H1 (cell line): ENCODE measurements around the gene FOXL2NB. TPM values are rescaled to one million over a fixed set of nuclear protein-coding genes. Genes with fewer than 3 reads are reported as not detected.
"Not testable (repeated sequence)": the region's sequence is repeated elsewhere in the genome, so short reads cannot be mapped to it uniquely, and the experiment has no call there.

ENCODE experiments used
- CTCF ChIA-PET: fragments of 300-600 bp; sonication (Branson Sonifier 250); formaldehyde crosslinking; loops from one replicate; lab custom pipeline; 2021; ENCODE audit not compliant: partially characterized antibody; lab: Charles Lee
- POLR2A ChIA-PET: fragments of 300-600 bp; sonication (Branson Sonifier 250); formaldehyde crosslinking; loops from one replicate; lab custom pipeline; 2021; ENCODE audit warnings: inconsistent platforms; ENCODE audit not compliant: partially characterized antibody; lab: Charles Lee
- DNase-seq, 2 experiments: peaks; one replicate each; pipeline versions ENCODE4 v3.0.0 to v3.0.0-alpha.2; 2010 to 2022; ENCODE audit warnings: low spot score in 2 of 2, low read depth in 1 of 2, mixed read lengths in 1 of 2
- FAIRE-seq: peaks from 2 replicates; lab custom pipeline; 2011; peaks lifted over from hg19 to GRCh38; lab: Jason Lieb, UNC
- H2AFZ ChIP-seq: 2 replicates; pipeline ENCODE4 v1.8.1; 2012; ENCODE audit warnings: low read length, inconsistent platforms
- H2AK5ac ChIP-seq: 2 replicates; pipeline ENCODE4 v1.6.1; 2013; ENCODE audit warnings: low read depth, low read length
- H2BK120ac ChIP-seq: replicated peaks from 2 replicates; pipeline ENCODE3; 2013; ENCODE audit warnings: low read depth, low read length, inconsistent platforms
- H2BK12ac ChIP-seq: 2 replicates; pipeline ENCODE4 v1.6.1; 2013; ENCODE audit warnings: low read depth, low read length
- H2BK15ac ChIP-seq: 2 replicates; pipeline ENCODE4 v1.6.1; 2013; ENCODE audit warnings: low read length
- H2BK20ac ChIP-seq: 2 replicates; pipeline ENCODE4 v1.6.1; 2013; ENCODE audit warnings: low read length
- H2BK5ac ChIP-seq: 2 replicates; pipeline ENCODE4 v1.6.1; 2013; ENCODE audit warnings: low read depth, low read length
- H3K14ac ChIP-seq: 2 replicates; pipeline ENCODE4 v1.6.1; 2013; ENCODE audit warnings: inconsistent platforms; ENCODE audit not compliant: insufficient read length
- H3K18ac ChIP-seq: 2 replicates; pipeline ENCODE4 v1.6.1; 2013; ENCODE audit warnings: low read length; ENCODE audit errors: extremely low read depth
- H3K23ac ChIP-seq: 2 replicates; pipeline ENCODE4 v1.6.1; 2013; ENCODE audit warnings: inconsistent platforms; ENCODE audit not compliant: insufficient read length
- H3K23me2 ChIP-seq: 2 replicates; pipeline ENCODE4 v1.6.1; 2013; ENCODE audit warnings: low read depth, low read length
- H3K27ac ChIP-seq: 2 replicates; pipeline ENCODE4 v1.6.1; 2011; ENCODE audit warnings: low read depth, low read length, inconsistent platforms
- H3K27me3 ChIP-seq, 4 experiments: replicated peaks in 1 of 4; 1 replicate in 1 of 4; 2 replicates in 3 of 4; pipeline versions ENCODE4 v1.6.1 to v1.8.1; 2011 to 2013; ENCODE audit warnings: low read length in 3 of 4, mild to moderate bottlenecking in 3 of 4, inconsistent platforms in 2 of 4, mixed read lengths in 2 of 4, moderate library complexity in 1 of 4; ENCODE audit not compliant: control insufficient read depth in 3 of 4, insufficient read depth in 3 of 4; ENCODE audit errors: extremely low read depth in 1 of 4
- H3K36me3 ChIP-seq, 4 experiments: 2 replicates each; pipeline versions ENCODE4 v1.6.1 to v1.8.1; 2011 to 2013; ENCODE audit warnings: mild to moderate bottlenecking in 4 of 4, low read length in 3 of 4, moderate library complexity in 2 of 4, control low read depth in 1 of 4, inconsistent platforms in 1 of 4; ENCODE audit not compliant: insufficient read depth in 4 of 4, control insufficient read depth in 2 of 4
- H3K4ac ChIP-seq: replicated peaks from 2 replicates; pipeline ENCODE3; 2013; ENCODE audit warnings: low read length, low read depth, mixed read lengths, inconsistent platforms; ENCODE audit not compliant: insufficient read length
- H3K4me1 ChIP-seq, 4 experiments: replicated peaks in 1 of 4; 1 replicate in 1 of 4; 2 replicates in 3 of 4; pipeline versions ENCODE4 v1.6.1 to v1.8.1; 2011 to 2013; ENCODE audit warnings: low read length in 3 of 4, inconsistent platforms in 2 of 4, mixed read lengths in 1 of 4; ENCODE audit not compliant: insufficient read depth in 4 of 4, control insufficient read depth in 3 of 4
- H3K4me2 ChIP-seq, 2 experiments: 2 replicates each; pipeline versions ENCODE4 v1.6.1 to v1.8.1; 2011 to 2013; ENCODE audit warnings: low read depth in 2 of 2, low read length in 2 of 2, control low read depth in 1 of 2, inconsistent platforms in 1 of 2, mild to moderate bottlenecking in 1 of 2; ENCODE audit not compliant: insufficient read depth in 1 of 2
- H3K4me3 ChIP-seq, 4 experiments: fragments of 200-600, 300-600 bp in 1 of 4; sonication (generic), shearing (Covaris generic), sonication (Bioruptor Twin) in 1 of 4; 2 replicates each; pipeline versions ENCODE4 v1.5.1 to v1.8.1; 2011 to 2016; ENCODE audit warnings: low read length in 4 of 4, low read depth in 3 of 4, control low read depth in 2 of 4, inconsistent platforms in 2 of 4, mild to moderate bottlenecking in 2 of 4, mixed read lengths in 1 of 4, moderate library complexity in 1 of 4; ENCODE audit not compliant: insufficient read depth in 2 of 4; ENCODE audit errors: extremely low read depth in 1 of 4
- H3K56ac ChIP-seq: replicated peaks from 2 replicates; pipeline ENCODE3; 2013; ENCODE audit warnings: low read depth, mild to moderate bottlenecking, mixed read lengths, low read length, inconsistent platforms; ENCODE audit not compliant: insufficient read length
- H3K79me1 ChIP-seq: 2 replicates; pipeline ENCODE4 v1.6.1; 2013; ENCODE audit warnings: low read depth, low read length, control low read depth
- H3K79me2 ChIP-seq, 2 experiments: 2 replicates each; pipeline versions ENCODE4 v1.6.1 to v1.8.1; 2012 to 2013; ENCODE audit warnings: low read length in 2 of 2, mild to moderate bottlenecking in 2 of 2, inconsistent platforms in 1 of 2; ENCODE audit not compliant: insufficient read depth in 2 of 2, control insufficient read depth in 1 of 2
- H3K9ac ChIP-seq, 4 experiments: replicated peaks in 1 of 4; 1 replicate in 1 of 4; 2 replicates in 3 of 4; pipeline versions ENCODE4 v1.6.1 to v1.8.1; 2011 to 2013; ENCODE audit warnings: low read depth in 3 of 4, low read length in 3 of 4, control low read depth in 2 of 4, mild to moderate bottlenecking in 2 of 4, moderate library complexity in 2 of 4, inconsistent platforms in 1 of 4; ENCODE audit errors: extremely low read depth in 1 of 4
- H3K9me3 ChIP-seq, 2 experiments: 2 replicates each; pipeline versions ENCODE4 v1.6.1 to v1.8.1; 2012 to 2013; ENCODE audit warnings: mild to moderate bottlenecking in 2 of 2, moderate library complexity in 2 of 2, control low read depth in 1 of 2, inconsistent platforms in 1 of 2, low read depth in 1 of 2, low read length in 1 of 2, mixed read lengths in 1 of 2; ENCODE audit not compliant: insufficient read depth in 2 of 2
- H4K20me1 ChIP-seq, 2 experiments: replicated peaks in 1 of 2; 2 replicates each; pipeline versions ENCODE3 to v1.8.1; 2011 to 2013; ENCODE audit warnings: inconsistent platforms in 2 of 2, low read length in 2 of 2, mild to moderate bottlenecking in 1 of 2; ENCODE audit not compliant: insufficient read depth in 2 of 2, control insufficient read depth in 1 of 2
- H4K5ac ChIP-seq: 2 replicates; pipeline ENCODE4 v1.6.1; 2013; ENCODE audit warnings: low read length, low read depth, mixed read lengths, inconsistent platforms; ENCODE audit not compliant: insufficient read length
- H4K8ac ChIP-seq: 2 replicates; pipeline ENCODE4 v1.8.0; 2013; ENCODE audit warnings: mild to moderate bottlenecking, moderate library complexity, low read length, inconsistent platforms; ENCODE audit not compliant: insufficient read depth; ENCODE audit errors: extremely low read depth
- H4K91ac ChIP-seq: replicated peaks from 2 replicates; pipeline ENCODE3; 2013; ENCODE audit warnings: low read length, mixed read lengths, inconsistent platforms; ENCODE audit not compliant: insufficient read length
- CTCF ChIP-seq, 3 experiments: IDR thresholded peaks; 1 replicate in 2 of 3; 2 replicates in 1 of 3; pipeline versions ENCODE4 v1.5.1 to v1.6.1; 2011; ENCODE audit warnings: low read length in 3 of 3, mild to moderate bottlenecking in 3 of 3, inconsistent platforms in 2 of 3, low read depth in 1 of 3, moderate library complexity in 1 of 3; ENCODE audit not compliant: insufficient read depth in 1 of 3; ENCODE audit errors: control extremely low read depth in 1 of 3
- RAD21 ChIP-seq, 2 experiments: IDR thresholded peaks in 1 of 2; conservative IDR thresholded peaks in 1 of 2; 2 replicates each; pipeline ENCODE4 v1.6.1; 2011; ENCODE audit warnings: low read depth in 2 of 2, low read length in 2 of 2, improper control_type of control experiment in 1 of 2, inconsistent platforms in 1 of 2, mild to moderate bottlenecking in 1 of 2, moderate library complexity in 1 of 2
- WGBS, 2 experiments: shearing (Covaris generic) in 1 of 2; methylation state at CpG; one replicate each; pipeline versions ENCODE4 v1.1.6 to v1.1.7; 2013 to 2015; ENCODE audit warnings: low lambda C conversion rate in 2 of 2, mixed read lengths in 2 of 2, inconsistent platforms in 1 of 2, low coverage in 1 of 2, missing lambda C conversion rate in 1 of 2; ENCODE audit not compliant: insufficient replicate concordance in 2 of 2, insufficient coverage in 1 of 2, insufficient read length in 1 of 2; ENCODE audit errors: extremely low coverage in 1 of 2, missing lambda C conversion rate in 1 of 2; 5-methylcytosine and 5-hydroxymethylcytosine counted together
- polyA plus RNA-seq, 7 experiments: library from polyadenylated mRNA; depleted of rRNA in 3 of 7; stranded (reverse) in 5 of 7; unstranded in 2 of 7; fragments of >200 nt in 5 of 7; fragments of 200-250 nt in 2 of 7; gene quantifications; 1 replicate in 5 of 7; 2 replicates in 1 of 7; 4 replicates in 1 of 7; pipeline versions ENCODE4 v1.2.1 to v1.2.3, GENCODE V29; 2011 to 2013; ENCODE audit warnings: missing spikeins in 2 of 7, mixed read lengths in 2 of 7
- total RNA-seq: library from RNA; stranded (reverse); fragmentation: NEBNext Ultra II Directional; extraction: Animal tissue kit (Norgen Biotek cat#: 25700); gene quantifications from 2 replicates; pipeline ENCODE4 v1.2.1, GENCODE V29; 2021

Gene FOXL2NB
- total and polyA plus RNA-seq, 2 of the 8 experiments (the other 6 are each of a cell fraction or from before 2014, with no cell fraction given) = 5.4 to 7.3 TPM

DNA sequence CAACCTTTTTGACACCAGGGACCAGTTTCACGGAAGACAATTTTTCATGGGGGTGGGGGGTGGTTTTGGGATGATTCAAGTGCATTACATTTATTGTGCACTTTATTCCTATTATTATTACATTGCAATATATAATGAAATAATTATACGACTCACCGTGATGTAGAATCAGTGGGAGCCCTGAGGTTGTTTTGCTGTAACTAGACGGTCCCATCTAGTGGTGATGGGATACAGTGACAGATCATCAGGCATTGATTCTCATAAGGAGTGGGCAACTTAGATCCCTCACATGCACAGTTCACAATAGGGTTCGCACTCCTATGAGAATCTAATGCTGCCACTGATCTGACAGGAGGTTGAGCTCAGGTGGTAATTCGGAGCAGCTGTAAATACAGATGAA, 24.6 kb upstream of the FOXL2NB start:
- not testable (repeated sequence) for H3K4me2 ChIP-seq, H3K79me1 ChIP-seq, H3K9ac ChIP-seq, DNase-seq, H3K79me2 ChIP-seq, H4K5ac ChIP-seq, H3K23me2 ChIP-seq, H4K91ac ChIP-seq, H3K27me3 ChIP-seq, H3K23ac ChIP-seq, H4K20me1 ChIP-seq, H2AFZ ChIP-seq, H3K4me3 ChIP-seq, FAIRE-seq, H3K56ac ChIP-seq, H4K8ac ChIP-seq, H3K4ac ChIP-seq, H2BK5ac ChIP-seq, H2BK20ac ChIP-seq, H3K14ac ChIP-seq, H3K27ac ChIP-seq, H3K18ac ChIP-seq, H2BK12ac ChIP-seq, H3K36me3 ChIP-seq, H2BK15ac ChIP-seq, H3K9me3 ChIP-seq, H3K4me1 ChIP-seq, H2BK120ac ChIP-seq, H2AK5ac ChIP-seq
- 83% methylated on average over 6 of the region's 6 CpGs; no CpG with 5 or more reads in 1 of the 2 experiments for WGBS, 2 experiments
- CTCF ChIA-PET = interaction anchor here (0.6 to 15.4 kb wide), 46 partner anchors 9 to 749 kb away, joined by 3 to 322 read pairs (median 5); partner anchors contain the start of genes CEP70 and ESYT3
- TF ChIP-seq RAD21 (IDR thresholded peaks at IDR 0.05 in 1 of 2, conservative IDR thresholded peaks at IDR 0.05 in 1 of 2; ENCODE audit: low read depth in 2 of 2, low read length in 2 of 2) (peak; percentile 44 to 46), CTCF (IDR thresholded peaks at IDR 0.05; ENCODE audit: control extremely low read depth in 1 of 3, insufficient read depth in 1 of 3, low read depth in 1 of 3, low read length in 3 of 3) (peak in 1 of 3 experiments; percentile 20; a peak in 1 of 4 replicates)
- POLR2A ChIA-PET = interaction anchor here (1.2 kb wide), 1 partner anchor 10 kb away, joined by 3 read pairs; no protein-coding TSS in a partner anchor
